ENCODE data around the gene RNF214.

The RNF214 gene

DNA sequence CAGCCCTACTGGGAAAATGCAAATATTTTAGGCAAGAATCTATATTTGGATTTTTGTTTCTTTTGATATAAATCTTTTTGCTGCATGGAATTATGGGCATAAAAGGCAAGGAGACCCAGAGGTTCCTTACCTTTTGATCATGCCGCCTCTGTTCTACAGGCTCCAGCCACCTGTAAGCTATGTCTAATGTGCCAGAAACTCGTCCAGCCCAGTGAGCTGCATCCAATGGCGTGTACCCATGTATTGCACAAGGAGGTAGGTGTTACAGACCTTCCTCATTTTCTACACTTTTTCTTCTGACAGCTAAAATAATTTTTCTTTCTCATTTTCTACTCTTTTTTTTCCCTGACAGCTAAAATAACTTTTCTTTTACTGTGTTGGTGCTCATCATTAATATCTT is 50.5 kb downstream of the RNF214 start:
- DNase-seq (ENCODE audit: low read depth in 2 of 2): no peak

DNA sequence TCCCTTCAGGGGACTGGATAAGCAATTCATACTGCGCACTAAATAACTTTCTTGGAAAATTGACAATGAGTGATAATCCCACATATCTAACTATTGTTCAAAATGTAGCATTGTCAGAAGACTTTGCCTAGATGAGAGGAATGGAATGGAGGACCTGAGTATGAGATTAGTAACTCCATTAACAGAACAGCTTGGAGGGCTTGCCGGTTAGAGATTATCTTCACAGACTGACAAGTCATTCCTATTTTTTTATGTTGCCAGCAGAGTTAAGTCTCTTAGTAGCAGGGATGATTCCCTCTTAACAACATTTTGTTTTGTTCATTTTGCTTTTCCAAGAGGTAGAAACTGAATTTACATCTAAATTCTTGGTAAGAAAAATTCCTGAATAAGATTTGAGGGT is 51.6 kb downstream of the RNF214 start:
- DNase-seq (ENCODE audit: low read depth in 2 of 2): no peak

DNA sequence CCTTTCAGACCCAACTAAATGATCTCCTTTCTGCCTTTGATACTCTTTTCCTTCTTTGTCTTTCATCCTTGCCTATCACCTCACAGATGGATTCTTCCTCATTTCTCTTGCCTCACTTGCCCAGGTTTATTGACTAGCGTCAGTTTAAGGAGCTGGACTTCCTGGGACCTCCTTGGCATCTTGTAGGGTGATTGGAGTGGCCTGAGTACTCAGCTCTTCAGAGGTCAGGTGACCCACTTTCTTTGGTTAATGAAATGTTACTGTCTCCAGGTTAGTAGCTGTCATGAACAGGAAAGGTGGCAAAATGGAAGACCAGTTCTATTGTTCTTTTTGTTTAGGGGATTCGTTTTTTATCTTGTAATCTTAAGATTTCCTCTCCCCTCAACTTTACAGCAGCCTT is 54.1 kb downstream of the RNF214 start:
- no peak for DNase-seq (ENCODE audit: low read depth in 2 of 2)

DNA sequence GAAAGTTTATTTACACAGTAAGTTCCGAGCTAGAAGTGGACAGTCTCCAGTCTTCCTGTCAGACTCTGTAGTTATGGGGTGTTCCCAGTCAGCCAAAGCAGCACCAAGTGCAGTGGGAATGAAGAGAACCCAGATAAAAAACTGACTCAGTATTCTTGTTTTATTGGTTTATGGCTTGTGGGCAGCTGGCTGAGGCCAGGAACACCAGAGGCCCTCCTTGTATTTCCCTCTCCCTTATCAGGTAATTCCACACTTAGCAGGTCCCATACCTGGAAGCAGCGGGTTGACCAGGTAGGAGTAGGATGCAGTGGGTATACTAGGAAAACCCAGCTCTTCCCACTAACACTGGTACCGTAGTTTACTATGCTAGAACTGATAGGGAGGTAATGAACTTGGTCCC is 55.2 kb downstream of the RNF214 start:
- DNase-seq (ENCODE audit: low read depth in 2 of 2): no peak

DNA sequence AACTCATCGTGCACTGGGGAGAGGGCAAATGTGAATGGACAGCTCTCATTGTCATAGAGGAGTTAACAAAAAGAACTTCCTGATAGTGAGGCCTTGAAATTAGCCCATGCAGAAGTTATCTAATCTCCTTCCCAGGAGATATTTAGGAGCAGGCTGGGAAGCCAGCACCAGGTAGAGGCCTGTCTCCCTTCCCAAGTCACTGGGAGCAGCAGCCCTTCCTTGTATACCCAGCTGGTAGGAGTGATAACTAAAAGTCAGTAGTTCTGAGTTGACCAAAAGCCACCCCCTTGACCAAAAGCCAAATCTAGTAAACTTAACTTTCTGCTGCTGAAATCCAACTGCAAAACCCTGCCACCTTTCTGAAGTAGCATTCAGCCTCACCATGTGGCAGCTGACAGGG is 57.3 kb downstream of the RNF214 start:
- DNase-seq (ENCODE audit: low read depth in 2 of 2): no peak

DNA sequence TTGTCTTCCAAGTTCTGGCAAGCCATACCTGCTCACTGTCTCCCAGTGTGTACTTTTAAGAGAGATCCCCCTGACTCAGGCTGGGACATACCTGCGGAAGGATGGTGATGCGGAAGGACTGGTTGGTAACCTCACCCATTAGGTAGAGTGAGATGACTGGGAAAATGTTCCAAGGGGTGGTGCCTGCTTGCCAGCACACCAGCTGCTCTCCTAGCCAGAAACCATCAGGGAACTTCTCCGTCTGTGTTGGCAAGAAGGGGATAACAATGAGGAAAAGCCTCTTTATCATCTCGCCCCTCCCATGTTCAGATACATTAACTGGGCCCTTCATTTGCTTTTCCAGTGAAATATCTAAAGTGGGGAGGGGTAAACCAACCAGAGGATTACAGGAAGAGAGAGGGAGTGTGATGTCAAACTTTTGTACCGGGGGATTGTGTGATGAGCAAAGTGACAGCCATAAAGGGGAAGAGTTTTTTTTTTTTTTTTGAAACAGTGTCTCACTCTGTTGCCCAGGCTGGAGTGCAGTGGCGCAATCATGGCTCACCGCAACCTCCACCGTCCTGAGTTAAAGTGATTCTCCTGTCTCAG is 58.4 kb downstream of the RNF214 start, which contains the start of gene BACE1-AS:
Gene BACE1-AS, plus strand, starts transcription at position 538 of the 588 bp plus-strand sequence.
- DNase-seq (ENCODE audit: low read depth in 2 of 2): no peak

DNA sequence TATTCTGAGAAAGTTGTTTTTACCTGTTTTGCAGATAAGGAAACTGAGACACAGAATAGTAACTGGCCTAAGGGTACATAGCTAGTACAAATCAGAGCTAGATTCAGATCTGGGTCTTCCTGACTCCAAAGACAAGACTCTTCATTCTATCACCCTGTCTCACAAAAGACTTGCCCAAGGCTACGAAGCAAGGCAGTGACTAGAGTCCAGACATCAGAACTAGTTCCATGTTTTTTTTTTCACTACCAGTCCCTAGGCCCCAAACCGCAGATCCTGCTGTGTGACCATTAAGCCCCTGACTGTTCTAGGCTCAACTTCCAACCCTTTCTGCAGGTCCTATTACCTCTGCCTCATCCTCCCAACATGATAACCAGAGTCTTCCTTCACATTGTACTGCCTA is 60.1 kb downstream of the RNF214 start:
- DNase-seq (ENCODE audit: low read depth in 2 of 2): no peak

DNA sequence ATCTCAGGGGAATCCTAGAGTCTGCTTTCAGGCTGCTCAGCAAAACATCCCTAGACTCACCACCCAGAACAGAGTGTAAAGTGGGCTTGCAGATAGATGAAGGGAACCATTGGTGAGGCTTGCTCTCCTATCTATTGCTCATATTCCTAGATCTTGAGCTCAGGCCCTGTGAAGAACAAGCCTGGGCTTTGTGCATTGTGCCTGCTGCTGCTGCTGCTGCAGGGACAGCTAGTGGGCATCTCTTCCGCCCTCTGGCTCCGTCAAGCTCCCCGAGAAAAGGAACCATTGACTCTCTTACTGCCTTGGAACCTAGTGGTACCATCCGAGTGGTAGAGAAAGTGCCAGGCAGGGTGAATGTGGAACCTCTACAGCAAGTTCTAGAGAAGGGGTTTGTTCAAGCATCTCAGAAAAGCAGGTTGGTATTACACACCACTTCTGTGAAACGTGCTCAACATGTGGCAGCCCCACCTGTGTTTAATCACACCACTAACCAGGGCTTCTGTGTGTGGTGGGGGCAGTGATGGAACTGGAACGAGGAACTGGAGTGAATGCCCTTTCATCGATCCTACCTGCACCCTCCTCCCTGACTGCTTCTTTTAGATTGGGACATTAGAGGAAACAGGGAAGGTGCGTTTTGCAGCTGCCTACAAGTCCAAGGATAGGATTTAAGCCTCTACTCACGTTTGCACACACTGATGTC is 63.1 kb downstream of the RNF214 start:
- no peak for DNase-seq (ENCODE audit: low read depth in 2 of 2)

DNA sequence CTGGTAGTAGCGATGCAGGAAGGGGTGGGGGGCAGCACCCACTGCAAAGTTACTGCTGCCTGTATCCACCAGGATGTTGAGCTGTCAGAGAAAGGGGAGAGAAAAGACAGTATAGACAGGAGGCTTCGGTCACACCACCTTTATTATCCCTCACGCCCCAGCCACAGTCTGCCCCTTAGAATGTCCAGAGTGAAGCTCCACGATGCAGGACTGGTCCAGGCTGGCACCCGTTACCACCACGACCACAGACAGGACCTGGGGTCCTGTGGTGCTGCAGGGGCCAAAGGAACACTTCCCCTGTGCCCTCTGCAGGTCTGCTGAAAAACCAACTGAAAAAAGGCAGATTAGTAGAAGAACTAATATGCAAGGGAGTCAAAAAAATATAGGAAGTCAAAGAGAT is 64.4 kb downstream of the RNF214 start:
- DNase-seq (ENCODE audit: low read depth in 2 of 2): no peak

DNA sequence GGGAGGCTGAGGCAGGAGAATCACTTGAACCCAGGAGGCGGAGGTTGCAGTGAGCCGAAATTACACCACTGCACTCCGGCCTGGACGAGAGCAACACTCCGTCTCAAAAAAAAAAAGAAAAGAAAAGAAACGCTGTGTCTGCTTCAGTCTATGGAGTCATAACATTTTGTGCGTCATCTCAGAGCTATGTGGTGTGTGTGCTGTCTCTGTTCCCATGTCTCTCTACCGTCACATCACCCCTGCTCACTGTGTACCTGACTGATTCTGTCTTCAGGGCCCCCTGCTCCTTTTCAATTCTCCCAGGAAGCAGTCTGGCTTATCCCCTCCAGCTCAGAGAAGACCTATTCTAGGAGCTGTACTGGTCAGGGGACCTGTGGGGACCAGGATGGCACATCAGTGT is 65.7 kb downstream of the RNF214 start:
- DNase-seq (ENCODE audit: low read depth in 2 of 2): no peak

DNA sequence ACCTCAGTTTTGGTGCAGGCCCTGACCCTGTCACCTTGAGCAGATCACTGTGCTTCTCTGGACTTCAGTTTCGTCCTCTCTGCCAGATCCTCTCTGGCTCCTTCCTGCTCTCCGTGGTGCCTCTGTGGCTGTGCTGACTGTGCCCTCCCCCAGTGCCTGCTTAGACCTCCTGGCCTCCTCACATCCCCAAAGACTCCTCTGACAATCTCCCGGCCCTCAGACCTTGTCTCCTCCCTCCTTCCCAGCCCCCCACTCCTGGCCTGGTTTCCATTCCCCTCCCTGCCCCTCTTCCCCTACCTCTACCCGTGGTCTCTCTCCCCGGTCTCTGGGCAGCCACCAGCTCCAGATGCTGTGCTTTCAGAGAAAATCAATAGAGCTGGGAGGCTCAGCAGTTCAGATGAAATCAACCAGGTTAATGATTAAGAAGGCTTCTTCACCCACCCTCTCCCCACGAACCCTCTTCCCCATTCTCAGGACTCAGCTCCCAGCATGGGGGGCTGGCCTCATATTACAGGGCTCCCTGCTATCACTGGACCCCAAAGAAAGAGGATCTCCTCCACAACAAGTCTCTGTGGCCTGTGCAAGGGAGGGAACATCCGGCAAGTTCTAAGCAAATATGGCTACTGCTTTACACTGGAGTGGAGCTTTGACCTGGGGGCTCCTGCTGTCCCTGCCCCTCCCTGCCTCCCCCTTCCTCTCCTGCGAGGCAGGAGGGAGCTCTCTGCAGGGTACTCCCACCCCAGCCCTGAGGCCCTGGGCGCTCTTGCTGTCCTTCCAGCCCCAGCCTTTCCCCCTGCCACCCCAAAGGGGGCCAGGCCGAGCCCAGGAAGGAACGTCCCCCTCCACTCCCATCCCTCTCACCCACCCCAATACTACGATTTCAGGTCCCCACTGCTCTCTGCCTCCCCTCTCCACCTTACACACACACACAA is 67.1 kb downstream of the RNF214 start:
- no peak for DNase-seq (ENCODE audit: low read depth in 2 of 2)

DNA sequence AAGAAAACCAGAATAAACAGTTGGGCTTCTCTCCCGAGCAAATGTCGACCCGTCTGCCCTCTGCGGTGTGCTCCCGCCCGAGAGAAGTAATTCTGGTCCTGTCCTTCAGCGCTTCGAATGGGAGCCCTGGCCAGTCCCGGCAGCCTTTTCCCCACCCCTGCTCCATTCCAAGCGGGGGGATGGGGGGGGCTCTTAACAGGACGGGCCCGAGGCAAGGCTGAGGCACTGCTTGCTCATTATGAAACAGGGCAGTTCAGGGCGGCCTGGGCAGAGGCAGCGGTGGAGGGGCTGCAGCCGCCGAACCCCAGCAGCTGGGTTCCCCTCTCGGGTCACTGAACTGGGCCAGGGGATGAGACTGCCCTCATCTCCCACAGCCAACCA is 67.8 kb downstream of the RNF214 start:
- no peak for DNase-seq (ENCODE audit: low read depth in 2 of 2)

DNA sequence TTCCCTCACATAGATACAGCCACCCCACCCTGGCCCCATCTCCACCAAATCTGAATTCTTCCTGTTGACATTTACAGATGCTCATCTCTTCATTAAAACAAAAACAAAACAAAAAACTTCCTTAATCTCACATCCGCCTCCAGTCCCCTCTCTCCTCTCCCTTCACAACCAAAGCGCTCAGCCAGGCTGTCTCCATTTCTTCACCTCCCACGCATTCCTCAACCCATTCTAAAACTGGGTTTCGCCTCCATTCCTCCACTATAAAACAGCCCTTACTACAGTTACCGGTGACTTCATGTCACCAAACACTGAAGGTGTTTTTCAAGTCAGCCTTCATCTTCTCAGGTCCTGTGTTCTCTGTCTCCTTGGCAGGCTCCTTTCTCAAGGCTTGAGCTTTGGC is 68.3 kb downstream of the RNF214 start:
- no peak for DNase-seq (ENCODE audit: low read depth in 2 of 2)

DNA sequence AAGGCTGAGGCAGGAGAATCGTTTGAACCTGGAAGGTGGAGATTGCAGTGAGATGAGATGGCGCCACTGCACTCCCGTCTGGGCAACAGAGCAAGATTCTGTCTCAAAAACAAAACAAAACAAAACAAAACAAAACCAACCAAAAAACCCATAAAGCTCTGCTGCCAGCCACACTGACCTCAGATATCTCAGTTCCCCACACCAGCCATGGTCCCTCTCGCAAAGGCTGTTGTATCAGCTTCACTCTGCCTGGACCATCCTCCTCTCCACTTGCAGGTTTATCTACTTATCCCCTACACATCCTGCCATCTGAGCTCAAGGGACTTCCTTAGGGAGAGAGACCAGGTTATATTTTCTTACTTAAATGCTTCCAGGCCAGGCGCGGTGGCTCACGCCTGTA is 69.8 kb downstream of the RNF214 start:
- no peak for DNase-seq (ENCODE audit: low read depth in 2 of 2)

DNA sequence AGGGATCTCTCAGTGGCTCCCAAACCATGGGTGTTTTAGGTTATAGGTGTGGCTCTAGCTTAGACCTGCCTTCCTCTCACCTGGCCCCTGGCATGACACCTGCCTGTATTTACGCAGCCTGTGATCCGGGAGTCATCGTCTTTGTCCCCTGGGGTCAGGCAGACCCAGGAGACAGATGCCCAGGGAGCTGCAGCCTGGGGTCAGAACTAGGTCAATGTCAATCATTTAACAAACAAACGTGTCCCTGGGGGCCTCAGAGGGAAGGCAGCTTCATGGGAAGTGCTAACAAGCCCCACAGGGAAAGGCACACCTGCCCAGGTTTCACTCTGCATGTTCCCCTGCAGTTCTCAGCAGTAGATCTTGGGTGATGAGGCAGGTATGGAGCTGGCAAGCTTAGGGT is 70.6 kb downstream of the RNF214 start:
- no peak for DNase-seq (ENCODE audit: low read depth in 2 of 2)

DNA sequence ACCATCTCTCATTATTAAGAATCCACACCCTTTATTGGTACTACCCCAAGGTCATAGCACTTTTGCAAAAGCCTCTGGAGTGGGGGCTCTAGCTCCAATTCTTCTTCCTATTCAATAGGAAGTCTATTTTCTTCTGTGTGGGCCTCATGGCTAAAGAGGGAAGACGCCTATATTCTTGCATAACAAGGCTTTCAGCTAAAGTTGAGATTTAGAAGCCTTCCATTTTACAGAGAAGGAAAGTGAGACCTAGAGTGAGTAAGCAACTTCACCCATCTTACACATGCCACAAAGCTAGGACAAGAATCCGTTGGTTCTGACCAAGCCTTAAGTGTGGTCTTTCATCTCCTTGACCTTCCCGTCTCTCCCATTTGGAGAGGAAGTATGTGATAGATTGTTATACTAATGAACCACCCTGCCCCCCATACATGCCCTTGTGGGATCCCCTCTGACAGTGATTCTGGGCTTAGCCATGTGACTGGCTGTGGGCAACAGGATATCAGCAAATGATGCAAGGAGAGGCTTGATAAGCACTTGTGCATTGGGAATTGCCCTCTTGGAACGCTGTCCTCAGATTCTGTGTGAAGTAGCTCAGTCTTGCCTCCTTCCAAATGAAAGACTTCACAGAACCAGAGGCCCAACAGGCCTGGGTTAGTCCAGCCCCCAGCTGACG is 71.3 kb downstream of the RNF214 start:
- no peak for DNase-seq (ENCODE audit: low read depth in 2 of 2)

DNA sequence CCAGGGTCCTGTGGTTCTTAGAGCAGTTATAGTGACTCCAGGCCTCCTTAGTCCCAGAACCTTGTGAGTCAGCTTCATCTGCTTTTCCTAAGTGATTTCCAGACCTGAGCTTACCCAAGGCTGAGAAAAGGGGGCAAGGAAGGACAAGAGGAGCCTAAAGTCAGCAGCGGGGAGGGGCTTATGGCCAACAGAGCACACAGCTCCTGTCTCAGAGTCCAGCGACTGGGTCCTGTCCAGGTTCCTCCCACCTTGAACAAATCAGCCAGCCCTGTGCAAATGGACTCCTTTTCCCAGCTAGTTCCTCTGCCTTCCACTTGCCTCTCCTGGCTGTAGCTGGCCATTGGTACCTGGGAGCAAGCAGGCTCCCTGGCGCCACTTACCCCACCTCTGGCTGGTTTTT is 72.7 kb downstream of the RNF214 start:
- no peak for DNase-seq (ENCODE audit: low read depth in 2 of 2)

DNA sequence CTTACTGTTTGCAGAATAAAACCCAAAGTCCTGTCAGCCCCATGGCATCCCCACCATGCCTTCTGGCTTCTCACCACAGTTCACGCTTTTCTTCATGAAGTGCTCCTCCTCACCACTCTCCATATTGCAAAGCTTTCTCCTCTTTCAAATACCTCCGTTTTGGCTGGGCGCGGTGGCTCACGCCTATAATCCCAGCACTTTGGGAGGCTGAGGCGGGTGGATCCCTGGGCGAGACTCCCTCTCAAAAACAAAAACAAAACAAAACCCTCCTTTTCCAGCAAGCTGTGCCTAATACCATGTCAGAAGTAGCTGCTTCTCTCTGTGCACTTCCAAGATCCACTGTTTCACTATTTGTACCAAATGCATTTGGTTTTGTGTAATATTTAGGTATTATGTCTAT is 76.8 kb downstream of the RNF214 start:
- DNase-seq (ENCODE audit: low read depth in 2 of 2): no peak

DNA sequence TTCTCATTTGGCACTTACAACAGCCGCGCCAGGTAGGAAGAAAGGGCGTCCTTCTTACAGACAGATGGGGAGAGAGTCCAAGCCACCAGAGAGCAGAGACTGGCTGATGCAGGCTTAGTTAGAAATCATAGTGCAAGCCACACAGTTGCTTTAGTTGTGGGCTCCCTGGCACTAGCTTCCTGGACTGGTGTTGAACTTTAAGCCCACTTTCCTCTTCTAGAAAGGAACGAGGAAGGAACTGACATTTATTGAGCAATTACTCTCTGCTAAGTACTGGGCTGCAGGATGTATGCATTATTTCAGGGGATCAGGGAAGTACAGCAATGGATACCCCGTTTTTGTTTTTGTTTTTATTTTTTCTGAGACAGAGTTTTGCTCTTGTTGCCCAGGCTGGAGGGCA is 80.6 kb downstream of the RNF214 start:
- DNase-seq (ENCODE audit: low read depth in 2 of 2): no peak

DNA sequence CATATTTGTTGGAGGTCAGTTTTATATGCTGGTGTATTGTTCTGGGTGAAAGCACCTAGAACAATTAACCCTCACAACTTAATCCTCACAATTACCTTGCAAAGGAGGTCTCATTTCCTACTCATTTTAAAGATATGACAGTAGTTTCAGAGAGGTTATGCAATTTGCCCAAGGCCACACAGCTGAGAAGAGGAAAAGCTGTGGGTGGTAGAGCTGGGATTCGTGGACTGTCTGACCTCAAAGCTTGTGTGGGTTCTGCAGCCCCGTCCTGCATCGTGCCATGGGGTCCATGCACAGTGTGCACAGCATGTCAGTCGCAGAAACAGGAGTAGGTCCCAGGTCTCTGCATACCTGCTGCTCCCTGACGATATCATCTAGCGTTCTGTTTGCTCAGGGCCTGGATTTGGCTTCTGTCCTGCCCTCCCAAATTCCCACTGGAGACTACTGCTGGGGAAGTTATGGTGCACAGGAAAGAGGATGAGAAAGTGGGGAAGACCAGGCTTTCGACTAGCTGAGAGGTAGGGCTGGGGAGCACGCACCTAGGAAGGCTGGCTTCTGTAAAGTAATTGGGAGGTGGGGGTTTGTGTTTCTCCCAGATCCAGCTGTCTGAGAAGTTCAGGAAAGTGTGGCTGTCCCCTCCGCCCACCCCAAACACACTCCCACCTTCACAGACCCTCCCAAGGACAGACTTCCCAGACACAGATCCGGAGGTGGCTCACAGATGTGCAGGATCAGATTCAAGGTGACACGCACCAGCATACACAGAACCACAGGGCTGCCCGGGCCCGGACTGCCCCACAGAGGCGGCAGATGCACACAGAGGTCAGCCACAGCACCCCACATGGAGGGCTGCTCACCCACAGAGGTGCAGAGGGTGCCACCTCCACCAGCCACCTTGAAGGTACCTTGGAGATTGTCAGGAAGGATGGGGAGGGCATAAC is 81.6 kb downstream of the RNF214 start:
- no peak for DNase-seq (ENCODE audit: low read depth in 2 of 2)

DNA sequence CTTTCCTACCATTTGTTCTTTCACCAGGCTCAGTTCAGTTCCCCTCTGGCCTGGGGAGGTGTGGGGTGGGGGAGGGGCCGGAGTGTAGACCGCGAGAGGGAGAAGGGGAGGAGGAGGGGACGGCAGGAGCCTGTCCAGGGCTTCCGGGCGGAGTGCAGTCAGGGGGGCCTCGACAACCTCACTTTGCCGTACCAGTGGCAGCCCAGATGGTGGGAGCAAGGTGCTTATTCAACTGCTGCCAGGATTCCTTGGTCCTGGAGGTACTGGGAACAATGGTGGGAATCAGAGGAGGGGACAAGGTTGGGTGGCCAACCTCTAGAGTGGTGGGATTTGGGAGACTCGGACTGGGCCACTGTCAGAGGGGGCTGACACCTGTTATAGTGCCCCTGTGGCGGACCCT is 82.4 kb downstream of the RNF214 start:
- no peak for DNase-seq (ENCODE audit: low read depth in 2 of 2)
